Activated T-helper 1 cell treated with Interleukin-2 at 50 U/mL for 16 hours (primary cell): ENCODE measurements around the gene LINS1.
"Not testable (repeated sequence)": the region's sequence is repeated elsewhere in the genome, so short reads cannot be mapped to it uniquely, and the experiment has no call there.

Experiments used
- DNase-seq: peaks from one replicate; pipeline ENCODE4 v3.0.0-alpha.2; 2020; ENCODE audit warnings: low read depth

The LINS1 gene

GRCh38 chr15:100601617-100602063, 344 bp downstream of the LINS1 start:
- no peak for DNase-seq

- peak; percentile 5 for DNase-seq
Measured at GRCh38 chr15:100601163-100601562, 821 bp downstream of the LINS1 start.

- DNase-seq, result no peak
Measured at GRCh38 chr15:100598655-100599054, 3.3 kb downstream of the LINS1 start.

GRCh38 chr15:100597862-100598261, 4.1 kb downstream of the LINS1 start:
- no peak for DNase-seq

- peak; percentile 81 for DNase-seq
Measured at GRCh38 chr15:100596792-100597191, 5.2 kb downstream of the LINS1 start.

- no peak for DNase-seq
Measured at GRCh38 chr15:100595964-100596363, 6.0 kb downstream of the LINS1 start.

- DNase-seq, result no peak
Measured at GRCh38 chr15:100593431-100593830, 8.6 kb downstream of the LINS1 start.

- DNase-seq, result no peak
Measured at GRCh38 chr15:100592898-100593297, 9.1 kb downstream of the LINS1 start.

- DNase-seq, result no peak
Measured at GRCh38 chr15:100591835-100592234, 10.1 kb downstream of the LINS1 start.

- DNase-seq, result not testable (repeated sequence)
Measured at GRCh38 chr15:100591163-100591562, 10.8 kb downstream of the LINS1 start.

- no peak for DNase-seq
Measured at GRCh38 chr15:100588638-100589242, 13.2 kb downstream of the LINS1 start.

- no peak for DNase-seq
Measured at GRCh38 chr15:100580414-100580813, 21.6 kb downstream of the LINS1 start.

- DNase-seq, result no peak
Measured at GRCh38 chr15:100573526-100573925, 28.5 kb downstream of the LINS1 start.

- no peak for DNase-seq
Measured at GRCh38 chr15:100572362-100572983, 29.5 kb downstream of the LINS1 start.

GRCh38 chr15:100571592-100572167, 30.3 kb downstream of the LINS1 start:
- no peak for DNase-seq

GRCh38 chr15:100570735-100571313, 31.2 kb downstream of the LINS1 start:
- DNase-seq, result no peak

- DNase-seq, result no peak
Measured at GRCh38 chr15:100570275-100570674, 31.7 kb downstream of the LINS1 start.

- no peak for DNase-seq
Measured at GRCh38 chr15:100569391-100569790, 32.6 kb downstream of the LINS1 start.

GRCh38 chr15:100566850-100567628, 34.9 kb downstream of the LINS1 start:
- DNase-seq, result no peak

- DNase-seq, result no peak
Measured at GRCh38 chr15:100565591-100565990, 36.4 kb downstream of the LINS1 start.

GRCh38 chr15:100560323-100560722, 41.7 kb downstream of the LINS1 start:
- DNase-seq, result no peak

- DNase-seq, result no peak
Measured at GRCh38 chr15:100559330-100559729, 42.7 kb downstream of the LINS1 start.
